ENCODE results near the gene NRBF2.

- TF ChIP-seq, protein P1, sequence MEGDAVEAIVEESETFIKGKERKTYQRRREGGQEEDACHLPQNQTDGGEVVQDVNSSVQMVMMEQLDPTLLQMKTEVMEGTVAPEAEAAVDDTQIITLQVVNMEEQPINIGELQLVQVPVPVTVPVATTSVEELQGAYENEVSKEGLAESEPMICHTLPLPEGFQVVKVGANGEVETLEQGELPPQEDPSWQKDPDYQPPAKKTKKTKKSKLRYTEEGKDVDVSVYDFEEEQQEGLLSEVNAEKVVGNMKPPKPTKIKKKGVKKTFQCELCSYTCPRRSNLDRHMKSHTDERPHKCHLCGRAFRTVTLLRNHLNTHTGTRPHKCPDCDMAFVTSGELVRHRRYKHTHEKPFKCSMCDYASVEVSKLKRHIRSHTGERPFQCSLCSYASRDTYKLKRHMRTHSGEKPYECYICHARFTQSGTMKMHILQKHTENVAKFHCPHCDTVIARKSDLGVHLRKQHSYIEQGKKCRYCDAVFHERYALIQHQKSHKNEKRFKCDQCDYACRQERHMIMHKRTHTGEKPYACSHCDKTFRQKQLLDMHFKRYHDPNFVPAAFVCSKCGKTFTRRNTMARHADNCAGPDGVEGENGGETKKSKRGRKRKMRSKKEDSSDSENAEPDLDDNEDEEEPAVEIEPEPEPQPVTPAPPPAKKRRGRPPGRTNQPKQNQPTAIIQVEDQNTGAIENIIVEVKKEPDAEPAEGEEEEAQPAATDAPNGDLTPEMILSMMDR (conservative IDR thresholded peaks at IDR 0.05; ENCODE audit: low read depth, low read length) = no peak
- TF ChIP-seq SMC3 (IDR thresholded peaks at IDR 0.05; ENCODE audit: low read depth, low read length) (no peak), FOS (IDR thresholded peaks at IDR 0.05; ENCODE audit: low read depth, low read length) (no peak), CEBPB (IDR thresholded peaks at IDR 0.05; ENCODE audit: low read depth, low read length) (no peak), POLR2A (IDR thresholded peaks at IDR 0.05; ENCODE audit: low read depth, low read length) (no peak), RFX5 (IDR thresholded peaks at IDR 0.05; ENCODE audit: low read depth, low read length) (no peak), MAFK (IDR thresholded peaks at IDR 0.05; ENCODE audit: low read depth, low read length) (no peak), MAZ (IDR thresholded peaks at IDR 0.05; ENCODE audit: borderline replicate concordance, low read depth, low read length) (no peak)
- TF ChIP-seq, protein P2, sequence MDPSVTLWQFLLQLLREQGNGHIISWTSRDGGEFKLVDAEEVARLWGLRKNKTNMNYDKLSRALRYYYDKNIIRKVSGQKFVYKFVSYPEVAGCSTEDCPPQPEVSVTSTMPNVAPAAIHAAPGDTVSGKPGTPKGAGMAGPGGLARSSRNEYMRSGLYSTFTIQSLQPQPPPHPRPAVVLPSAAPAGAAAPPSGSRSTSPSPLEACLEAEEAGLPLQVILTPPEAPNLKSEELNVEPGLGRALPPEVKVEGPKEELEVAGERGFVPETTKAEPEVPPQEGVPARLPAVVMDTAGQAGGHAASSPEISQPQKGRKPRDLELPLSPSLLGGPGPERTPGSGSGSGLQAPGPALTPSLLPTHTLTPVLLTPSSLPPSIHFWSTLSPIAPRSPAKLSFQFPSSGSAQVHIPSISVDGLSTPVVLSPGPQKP (IDR thresholded peaks at IDR 0.05; ENCODE audit: borderline replicate concordance, low read depth, low read length) = no peak
Measured at GRCh38 chr10:63165249-63165648, 32.1 kb downstream of the NRBF2 start.

All from IMR-90 (cell line).